Stimulated activated naive CD8-positive, alpha-beta T cell treated with anti-CD3 and anti-CD28 coated beads, Interleukin-15, Interleukin-2, amounts not matched to agents 100 U/mL and 50 U/mL, for 24 hours (primary cell): ENCODE data around the gene MMGT1.

Experiments
- ATAC-seq: fragments of 150-1000 bp; cut with Tn5 transposase; one replicate; pipeline ENCODE4 v1.10.0; 2021
- DNase-seq: peaks from one replicate; pipeline ENCODE4 v3.0.0; 2021

MMGT1 gene

GRCh38 chrX:135973548-135974278, at the start of gene MMGT1:
Gene MMGT1 (minus strand): TSS chrX:135973988. CDS start chrX:135973675, 313 bp downstream.
- DNase-seq (peak; percentile 81), ATAC-seq (peak; percentile 93)

- ATAC-seq (peak; percentile 61), DNase-seq (no peak)
Measured at GRCh38 chrX:136021903-136022302, 48.1 kb upstream of the MMGT1 start.

DNA sequence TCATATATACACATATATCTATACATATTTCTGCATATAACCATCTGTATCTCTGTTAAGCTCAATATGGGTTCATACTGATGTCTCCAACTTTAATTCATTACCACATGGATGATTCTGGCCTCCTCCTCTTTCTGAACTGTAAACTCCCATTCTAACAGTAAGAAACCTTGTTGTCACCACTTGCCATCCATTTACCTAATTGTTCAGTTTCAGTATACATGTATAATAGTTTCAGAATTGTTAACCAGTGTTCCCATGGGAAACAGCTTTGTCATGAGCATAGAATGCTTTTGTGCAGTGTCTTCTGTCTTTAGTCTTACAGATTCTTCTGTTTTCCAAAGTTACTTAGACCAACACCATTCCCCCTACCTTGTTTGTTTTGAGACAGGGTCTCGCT, 47.4 kb upstream of the MMGT1 start:
- no peak for DNase-seq
- ATAC-seq, result no peak

DNA sequence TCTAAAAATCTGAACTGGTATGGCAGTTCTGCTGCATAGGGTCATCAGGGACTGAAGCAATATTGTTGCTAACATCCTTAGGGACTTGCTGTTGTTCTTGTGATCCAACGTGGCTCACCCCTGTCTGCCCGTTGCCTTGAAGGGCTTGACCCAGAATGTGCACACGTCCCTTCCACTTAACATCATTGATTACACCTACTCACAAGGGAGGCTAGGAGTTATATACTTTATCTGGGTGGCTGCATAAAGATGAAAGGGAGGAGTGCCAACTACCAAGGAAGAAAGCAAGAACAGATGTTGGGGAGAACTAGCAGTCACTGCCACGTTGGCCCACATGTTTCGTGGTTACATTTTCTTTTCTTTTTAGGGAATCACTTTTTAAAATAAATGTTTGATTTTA, 45.4 kb upstream of the MMGT1 start:
- DNase-seq, result no peak

DNA sequence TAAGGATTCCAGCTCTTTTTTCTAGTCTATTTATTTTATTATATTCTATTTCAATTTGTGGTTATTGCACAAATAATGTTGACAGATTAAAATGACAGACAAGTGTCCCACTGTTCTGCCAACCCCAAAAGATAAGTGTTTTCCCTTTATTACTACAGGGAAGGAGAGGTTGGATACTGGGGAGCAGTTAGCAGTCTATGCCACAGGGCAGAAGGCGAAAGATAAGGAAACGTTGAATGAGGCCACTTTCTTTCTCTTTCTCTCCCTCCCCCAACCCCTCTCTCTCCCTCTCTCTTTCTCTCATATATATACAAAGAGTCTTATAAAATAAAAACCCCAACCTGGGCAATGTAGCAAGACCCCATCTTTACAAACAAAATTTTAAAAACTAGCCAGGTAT, 43.1 kb upstream of the MMGT1 start:
- ATAC-seq (no peak), DNase-seq (no peak)

More for the DNA sequence above, 45.4 kb upstream of the MMGT1 start:
- ATAC-seq, result no peak

- ATAC-seq, result no peak
- no peak for DNase-seq
Measured at GRCh38 chrX:136015016-136015415, 41.2 kb upstream of the MMGT1 start.

GRCh38 chrX:135988245-135988644, 14.5 kb upstream of the MMGT1 start:
- ATAC-seq (no peak), DNase-seq (no peak)

DNA sequence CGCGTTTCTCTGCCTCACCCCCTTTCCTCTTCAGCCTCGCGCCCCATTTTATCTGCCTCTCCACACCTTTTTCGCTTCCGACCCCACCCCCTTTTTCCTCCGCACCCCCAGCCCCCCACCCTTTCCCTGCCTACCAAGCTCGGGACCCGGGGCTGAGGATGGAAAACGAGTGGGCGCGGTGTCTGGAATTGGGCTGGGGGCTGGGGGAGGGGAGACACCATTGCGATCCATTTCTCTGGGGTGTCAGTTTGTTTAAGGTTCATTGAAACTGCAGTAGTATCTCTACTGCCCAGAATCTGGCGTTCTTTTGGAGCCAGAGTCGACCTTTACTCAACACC, 12.2 kb upstream of the MMGT1 start:
- ATAC-seq (no peak), DNase-seq (no peak)

DNA sequence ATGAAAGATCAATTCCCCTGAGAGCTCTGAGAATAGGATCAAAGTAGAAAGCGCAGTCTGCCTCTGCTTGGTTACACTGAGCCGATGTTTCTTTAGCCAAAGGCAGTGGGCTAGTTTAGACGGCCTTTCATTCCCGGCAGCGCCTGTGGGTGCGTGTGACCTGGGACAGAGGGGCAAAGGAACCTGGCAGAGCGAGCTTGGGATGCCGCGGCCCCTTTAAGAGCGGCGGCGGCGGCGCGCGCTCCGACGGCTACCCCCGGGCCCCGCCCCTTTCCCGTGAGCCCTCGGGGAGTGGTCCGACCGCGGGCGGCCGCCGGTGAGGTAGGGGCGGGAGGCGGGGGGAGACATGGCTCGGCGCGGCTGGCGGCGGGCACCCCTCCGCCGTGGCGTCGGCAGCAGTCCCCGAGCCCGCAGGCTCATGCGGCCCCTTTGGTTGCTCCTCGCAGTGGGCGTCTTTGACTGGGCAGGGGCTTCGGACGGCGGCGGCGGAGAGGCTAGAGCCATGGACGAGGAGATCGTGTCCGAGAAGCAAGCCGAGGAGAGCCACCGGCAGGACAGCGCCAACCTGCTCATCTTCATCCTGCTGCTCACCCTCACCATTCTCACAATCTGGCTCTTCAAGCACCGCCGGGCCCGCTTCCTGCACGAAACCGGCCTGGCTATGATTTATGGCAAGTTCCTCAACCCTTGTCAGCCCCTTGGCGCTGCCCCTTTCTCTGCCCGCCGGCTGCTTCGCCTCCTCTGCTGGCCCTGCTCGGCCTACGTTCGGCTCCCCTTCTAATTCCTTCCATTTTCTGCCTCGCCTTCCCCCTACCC, 11.6 kb upstream of the MMGT1 start, which contains the start of gene SLC9A6:
Gene SLC9A6, plus strand, starts transcription at position 279 of the 816 bp plus-strand sequence. Its CDS starts 224 bp downstream, at position 503.
- ATAC-seq (peak; percentile 91), DNase-seq (peak; percentile 74)

- DNase-seq (no peak), ATAC-seq (peak; percentile 29)
Measured at GRCh38 chrX:135984791-135985156, 11.0 kb upstream of the MMGT1 start.

GRCh38 chrX:135984256-135984655, 10.5 kb upstream of the MMGT1 start:
- ATAC-seq (no peak), DNase-seq (no peak)

GRCh38 chrX:135982860-135983259, 9.1 kb upstream of the MMGT1 start:
- DNase-seq (no peak), ATAC-seq (no peak)

DNA sequence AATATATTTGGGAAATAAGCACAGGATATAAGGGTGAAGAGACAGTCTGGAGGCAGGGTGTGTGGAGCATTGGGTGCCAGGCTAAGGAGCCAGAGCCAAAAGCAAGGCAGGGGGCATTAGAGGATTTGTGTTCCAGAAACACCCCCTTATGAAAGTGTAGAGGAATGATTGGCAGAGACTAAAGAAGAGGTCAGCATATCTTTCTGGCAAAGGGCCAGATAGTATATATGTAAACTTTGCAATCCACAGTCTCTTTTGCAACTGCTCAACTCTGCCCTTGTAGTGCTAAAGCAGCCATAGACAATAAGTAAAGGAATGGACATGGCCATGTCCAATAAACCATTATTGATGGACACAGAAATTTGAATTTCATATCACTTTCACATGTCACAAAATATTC, 7.9 kb upstream of the MMGT1 start:
- DNase-seq (no peak), ATAC-seq (no peak)

DNA sequence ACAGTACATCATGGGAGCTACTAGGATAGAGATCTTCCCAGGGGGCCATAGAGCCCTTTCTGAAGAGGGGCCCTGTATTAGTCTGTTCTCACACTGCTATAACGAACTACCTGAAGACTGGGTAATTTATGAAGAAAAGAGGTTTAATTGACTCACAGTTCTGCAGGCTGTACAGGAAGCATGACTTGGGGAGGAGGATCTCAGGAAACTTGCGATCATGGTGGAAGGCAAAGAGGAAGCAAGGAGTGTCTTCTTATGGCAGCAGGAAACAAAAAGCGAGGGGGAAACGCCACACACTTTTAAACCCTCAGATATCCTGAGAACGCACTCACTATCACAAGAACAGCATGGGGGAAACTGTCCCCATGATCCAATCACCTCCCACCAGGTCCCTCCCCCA, 7.2 kb upstream of the MMGT1 start:
- ATAC-seq (no peak), DNase-seq (no peak)

DNA sequence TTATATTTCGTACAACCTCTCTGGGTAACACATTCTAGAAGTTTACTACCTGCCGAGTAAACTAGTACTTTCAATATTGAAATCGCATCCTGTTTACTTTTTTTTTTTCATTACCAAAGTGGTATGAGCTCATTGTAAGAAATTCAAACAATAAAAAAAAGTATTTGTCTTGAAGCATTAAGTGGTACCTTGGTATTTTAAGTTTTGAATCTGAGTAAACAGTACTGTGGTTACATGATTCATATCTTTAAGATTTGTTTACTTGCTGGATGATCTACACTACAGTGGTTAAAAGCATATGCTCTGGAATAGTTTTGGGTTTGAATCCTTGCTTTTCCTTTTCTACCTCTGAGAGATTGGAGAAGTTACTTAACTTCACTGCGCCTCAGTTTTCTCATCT, 3.8 kb upstream of the MMGT1 start:
- ATAC-seq (no peak), DNase-seq (no peak)

- ATAC-seq, result no peak
- no peak for DNase-seq
Measured at GRCh38 chrX:135975421-135975820, 1.6 kb upstream of the MMGT1 start.

DNA sequence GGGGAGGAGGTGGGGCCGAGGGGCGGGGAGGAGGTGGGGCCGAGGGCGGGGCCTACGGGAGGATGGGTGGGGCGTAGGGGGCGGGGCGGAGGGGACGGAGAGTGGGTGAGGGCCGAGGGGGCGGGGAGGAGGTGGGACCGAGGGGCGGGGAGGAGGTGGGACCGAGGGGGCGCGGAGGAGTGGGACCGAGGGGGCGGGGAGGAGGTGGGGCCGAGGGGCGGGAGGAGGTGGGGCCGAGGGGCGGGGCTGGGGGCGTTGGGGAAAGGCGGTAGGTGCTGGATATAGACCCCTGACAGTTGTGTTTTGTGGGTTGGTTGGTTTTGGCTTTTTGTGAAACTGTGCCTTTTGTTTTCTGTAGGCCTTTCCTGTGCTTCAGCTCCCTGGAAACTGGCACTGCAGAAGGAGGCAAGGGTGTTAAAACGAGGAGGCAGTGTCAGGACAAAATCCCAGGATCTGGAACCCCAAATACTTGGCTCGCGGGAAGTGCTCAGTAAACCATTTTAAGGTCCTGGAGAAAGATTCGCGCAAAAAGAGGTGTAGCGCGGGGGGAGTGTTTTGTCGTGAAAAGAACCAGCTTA, 580 bp upstream of the MMGT1 start:
- DNase-seq, result peak; percentile 70
- peak; percentile 19 for ATAC-seq

DNA sequence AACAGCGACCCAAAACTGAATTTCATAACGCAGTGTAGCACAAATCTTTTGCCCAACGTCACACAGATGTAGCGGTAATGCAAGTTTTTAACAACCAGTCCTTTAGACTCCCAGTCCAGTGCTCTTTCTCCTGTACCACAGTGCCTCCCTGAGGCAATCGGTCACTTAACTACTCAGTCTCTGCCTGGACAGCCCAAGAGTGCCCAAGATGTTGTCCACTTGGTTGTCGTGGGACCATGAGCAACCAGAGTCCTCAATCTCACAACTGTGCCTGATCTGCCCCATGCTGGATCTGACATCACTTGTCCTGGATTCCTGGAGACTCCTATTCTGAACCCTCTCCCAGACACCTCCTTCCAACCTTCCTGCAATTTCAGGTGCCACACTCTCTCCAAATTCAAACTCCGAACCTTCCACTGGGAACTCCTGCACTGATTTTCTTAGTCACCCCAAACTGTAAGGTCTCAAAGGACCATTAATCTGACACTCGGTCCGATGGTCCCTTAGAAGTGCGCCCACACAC, 702 bp downstream of the MMGT1 start:
- no peak for DNase-seq
- no peak for ATAC-seq

DNA sequence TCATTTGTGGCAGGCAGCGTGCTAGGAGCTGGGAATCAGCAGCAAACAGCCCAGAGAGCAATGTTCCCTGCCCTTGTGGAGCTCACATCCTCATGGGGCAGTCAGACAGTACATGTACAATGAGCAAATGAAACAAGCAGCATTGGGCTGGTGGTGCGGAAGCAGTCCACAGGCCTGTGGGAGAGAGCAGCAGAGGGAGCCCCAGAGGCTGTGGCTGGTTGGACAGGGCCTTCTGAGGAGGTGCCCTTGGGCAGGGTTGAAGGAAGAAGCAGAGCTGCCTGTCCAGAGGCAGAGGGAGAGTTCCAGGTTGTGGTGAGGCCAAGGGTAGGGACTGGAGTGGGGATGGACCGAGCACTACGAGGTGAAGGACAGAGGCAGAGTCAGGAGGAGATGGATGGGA, 22.5 kb downstream of the MMGT1 start:
- no peak for ATAC-seq

DNA sequence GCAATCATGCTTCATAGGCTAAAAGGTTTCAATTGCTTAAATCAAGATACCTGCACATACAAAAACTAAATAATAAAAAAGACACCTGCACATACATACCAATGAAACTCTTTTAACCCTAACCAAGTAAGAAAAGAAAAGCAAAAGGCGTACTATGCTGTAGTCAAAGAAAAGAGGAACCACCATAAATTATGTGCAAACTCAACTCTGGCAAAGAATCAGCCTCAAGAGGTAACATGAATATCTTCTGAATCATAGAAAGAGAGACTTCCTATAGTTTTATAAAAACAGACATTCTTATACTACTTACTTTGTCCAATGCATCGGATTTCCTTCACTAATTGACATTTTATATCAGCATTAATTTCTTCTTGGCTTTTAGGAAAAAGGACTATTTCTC, 29.3 kb downstream of the MMGT1 start:
- ATAC-seq (no peak), DNase-seq (no peak)

More for the DNA sequence above, 22.5 kb downstream of the MMGT1 start:
- no peak for DNase-seq

DNA sequence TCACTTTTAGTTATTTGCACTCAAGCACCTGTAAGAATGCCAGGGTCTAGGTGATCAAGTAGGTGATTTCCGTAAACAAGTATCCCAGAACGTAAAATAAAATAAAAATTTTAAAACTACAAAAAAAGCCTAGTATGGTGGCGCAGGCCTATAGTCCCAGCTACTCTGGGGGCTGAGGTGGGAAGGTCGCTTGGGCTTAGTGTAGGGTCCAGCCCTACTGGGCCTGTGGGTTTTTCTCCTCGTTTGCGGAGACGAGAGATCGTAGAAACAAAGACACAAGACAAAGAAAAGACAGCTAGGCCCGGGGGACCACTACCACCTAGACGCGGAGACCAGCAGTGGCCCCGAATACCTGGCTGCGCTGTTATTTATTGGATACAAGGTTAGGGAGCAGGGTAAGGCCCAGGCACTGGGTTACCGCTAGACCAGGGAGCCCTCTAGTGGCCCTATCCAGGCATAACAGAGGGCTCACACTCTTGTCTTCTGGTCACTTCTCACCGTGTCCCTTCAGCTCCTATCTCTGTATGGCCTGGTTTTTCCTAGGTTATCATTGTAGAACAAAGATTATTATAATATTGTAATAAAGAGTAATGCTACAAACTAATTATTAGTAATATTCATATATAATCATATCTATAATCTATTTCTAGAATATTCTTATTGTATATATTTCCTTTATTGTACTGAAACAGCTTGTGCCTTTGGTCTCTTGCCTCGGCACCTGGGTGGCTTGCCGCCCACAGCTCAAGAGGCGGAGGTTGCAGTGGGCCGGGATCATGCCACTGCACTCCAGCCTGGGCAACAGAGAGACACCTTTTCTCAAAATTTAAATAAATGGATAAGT, 41.9 kb downstream of the MMGT1 start:
- DNase-seq, result peak; percentile 33
- ATAC-seq, result peak; percentile 46

- ATAC-seq (no peak), DNase-seq (no peak)
Measured at GRCh38 chrX:135927897-135928296, 45.9 kb downstream of the MMGT1 start.
